BJ (cell line): ENCODE results near the gene SRGAP3. TPM values are rescaled to one million over a fixed set of nuclear protein-coding genes. Genes with fewer than 3 reads are reported as not detected.

ENCODE experiments used
- CTCF ChIA-PET: fragments of 350-600 bp; formaldehyde crosslinking; extraction: SDS; loops from one replicate; lab custom pipeline; 2021; ENCODE audit warnings: antibody characterized with exemption, inconsistent platforms; lab: Yijun Ruan, JAX
- POLR2A ChIA-PET: fragments of 300-600 bp; sonication (Branson Sonifier 250); formaldehyde crosslinking; extraction: SDS; loops from one replicate; lab custom pipeline; 2021; ENCODE audit warnings: antibody characterized with exemption; lab: Charles Lee
- DNase-seq: peaks from one replicate; pipeline ENCODE4 v3.0.0-alpha.2; 2011; ENCODE audit warnings: low read depth
- H3K27me3 ChIP-seq: 2 replicates; pipeline ENCODE4 v1.6.0; 2011; ENCODE audit warnings: low read length; ENCODE audit not compliant: control insufficient read depth, insufficient read depth
- H3K36me3 ChIP-seq: 2 replicates; pipeline ENCODE4 v1.5.1; 2011; ENCODE audit warnings: low read length; ENCODE audit not compliant: control insufficient read depth, insufficient read depth
- H3K4me3 ChIP-seq: 2 replicates; pipeline ENCODE4 v1.5.1; 2011; ENCODE audit warnings: low read depth, mild to moderate bottlenecking, control low read depth, low read length
- polyA plus RNA-seq: library from polyadenylated mRNA; depleted of rRNA; stranded (reverse); fragments of >200 nt; gene quantifications from 2 replicates; pipeline ENCODE4 v1.2.3, GENCODE V29; 2011
- TF ChIP-seq, protein P1 (sequence below): IDR thresholded peaks from 2 replicates; pipeline ENCODE4 v1.5.1; 2011; ENCODE audit warnings: low read depth, mild to moderate bottlenecking, control low read depth, inconsistent platforms, low read length, moderate library complexity; ENCODE audit not compliant: insufficient read depth

SRGAP3 gene
- polyA plus RNA-seq, 1 experiment: 0.75 TPM

DNA sequence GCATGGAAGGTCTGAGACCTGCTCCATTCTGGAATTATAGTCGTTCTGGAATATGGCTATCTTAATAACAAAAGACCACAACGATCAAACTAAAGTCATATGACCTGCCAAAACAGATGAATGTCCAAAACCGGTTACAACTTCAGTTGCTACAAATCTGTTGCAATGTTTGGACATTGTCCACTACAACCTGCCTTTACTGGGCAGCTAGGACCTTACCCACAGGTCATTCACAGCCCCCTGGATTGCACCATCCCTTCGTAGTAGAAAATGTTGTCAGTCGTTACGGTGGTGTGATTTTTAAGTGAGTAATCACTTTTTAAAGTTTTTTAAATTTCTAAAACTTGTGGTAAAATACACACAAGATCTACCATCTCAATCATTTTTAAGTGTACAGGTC lies 22.5 kb upstream of the SRGAP3 start:
- ChIA-PET POLR2A (no interaction called here), CTCF (interaction anchor here (1.2 kb wide), 1 partner anchor 31 kb away, joined by 3 read pairs; no protein-coding TSS in a partner anchor)
- Histone ChIP-seq H3K27me3 (no peaks in the 10 kb centered on the region; the same call in 1 of the 2 replicates), H3K36me3 (no peaks in the 10 kb centered on the region), H3K4me3 (no peak overlapping the region)
- TF ChIP-seq, protein P1, sequence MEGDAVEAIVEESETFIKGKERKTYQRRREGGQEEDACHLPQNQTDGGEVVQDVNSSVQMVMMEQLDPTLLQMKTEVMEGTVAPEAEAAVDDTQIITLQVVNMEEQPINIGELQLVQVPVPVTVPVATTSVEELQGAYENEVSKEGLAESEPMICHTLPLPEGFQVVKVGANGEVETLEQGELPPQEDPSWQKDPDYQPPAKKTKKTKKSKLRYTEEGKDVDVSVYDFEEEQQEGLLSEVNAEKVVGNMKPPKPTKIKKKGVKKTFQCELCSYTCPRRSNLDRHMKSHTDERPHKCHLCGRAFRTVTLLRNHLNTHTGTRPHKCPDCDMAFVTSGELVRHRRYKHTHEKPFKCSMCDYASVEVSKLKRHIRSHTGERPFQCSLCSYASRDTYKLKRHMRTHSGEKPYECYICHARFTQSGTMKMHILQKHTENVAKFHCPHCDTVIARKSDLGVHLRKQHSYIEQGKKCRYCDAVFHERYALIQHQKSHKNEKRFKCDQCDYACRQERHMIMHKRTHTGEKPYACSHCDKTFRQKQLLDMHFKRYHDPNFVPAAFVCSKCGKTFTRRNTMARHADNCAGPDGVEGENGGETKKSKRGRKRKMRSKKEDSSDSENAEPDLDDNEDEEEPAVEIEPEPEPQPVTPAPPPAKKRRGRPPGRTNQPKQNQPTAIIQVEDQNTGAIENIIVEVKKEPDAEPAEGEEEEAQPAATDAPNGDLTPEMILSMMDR: no peak
- DNase-seq: no peak

DNA sequence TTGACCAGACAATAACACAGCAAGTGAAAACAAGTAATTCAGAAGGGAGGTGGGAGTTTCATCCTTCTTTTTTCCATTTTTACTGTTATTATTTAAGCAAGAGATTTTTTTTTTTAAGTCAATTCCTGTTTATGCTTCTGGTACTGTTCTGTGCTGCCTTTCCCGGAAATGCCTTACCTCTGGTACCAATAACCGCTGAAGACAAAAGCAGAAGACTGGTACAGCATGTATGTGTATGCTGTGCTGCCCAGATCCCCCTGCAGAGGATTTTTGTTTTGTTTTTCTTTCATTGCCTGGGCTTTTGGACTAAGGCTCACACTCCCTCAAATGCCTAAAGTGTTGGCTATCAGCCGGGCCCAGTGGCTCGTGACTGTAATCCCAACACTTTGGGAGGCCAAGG lies 21.3 kb upstream of the SRGAP3 start:
- Histone ChIP-seq H3K36me3 (no peaks in the 10 kb centered on the region), H3K4me3 (no peak overlapping the region), H3K27me3 (no peaks in the 10 kb centered on the region; the same call in 1 of the 2 replicates)
- no peak for DNase-seq
- CTCF ChIA-PET: no interaction called here
- POLR2A ChIA-PET: no interaction called here
- TF ChIP-seq, protein P1: no peak

DNA sequence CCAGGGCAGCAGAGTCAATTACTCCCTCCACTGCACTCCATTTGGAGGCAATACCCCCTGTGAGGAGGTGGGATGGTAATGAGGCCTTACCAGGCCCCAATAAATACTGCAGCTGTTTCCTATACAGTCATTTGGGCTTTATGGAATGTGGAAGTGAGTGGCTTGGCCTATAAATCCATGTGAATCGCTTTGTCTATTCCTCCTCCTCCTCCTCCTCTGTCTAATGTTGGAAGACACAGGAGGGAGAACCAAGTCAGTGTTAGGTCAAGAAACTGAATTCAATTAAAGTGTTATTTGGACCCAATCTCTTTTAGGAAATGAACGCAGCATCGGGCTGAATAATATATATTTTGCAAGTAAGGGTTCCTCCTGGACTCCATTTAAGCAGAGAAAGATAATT lies 17.3 kb upstream of the SRGAP3 start:
- TF ChIP-seq, protein P1: no peak
- DNase-seq: no peak
- ChIA-PET CTCF (interaction anchor here (1.3 kb wide), 1 partner anchor 23 kb away, joined by 3 read pairs; no protein-coding TSS in a partner anchor), POLR2A (no interaction called here)
- Histone ChIP-seq H3K27me3 (no peaks in the 10 kb centered on the region; the same call in 1 of the 2 replicates), H3K36me3 (no peaks in the 10 kb centered on the region), H3K4me3 (no peak overlapping the region)

DNA sequence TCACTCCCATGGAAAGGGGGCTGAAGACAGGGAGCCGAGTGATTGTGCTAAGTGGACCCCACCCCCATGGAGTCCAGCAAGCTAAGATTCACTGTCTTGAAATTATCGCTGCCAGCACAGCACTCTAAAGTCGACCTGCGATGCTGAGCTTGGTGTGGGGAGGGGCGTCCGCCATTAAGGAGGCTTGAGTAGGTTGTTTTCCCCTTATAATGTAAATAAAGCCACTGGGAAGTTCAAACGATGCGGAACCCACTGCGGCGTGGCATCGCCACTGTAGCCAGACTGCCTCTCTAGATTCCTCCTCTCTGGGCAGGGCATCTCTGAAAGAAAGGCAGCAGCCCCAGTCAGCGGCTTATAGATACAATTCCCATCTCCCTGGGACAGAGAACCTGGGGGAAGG lies 10.9 kb upstream of the SRGAP3 start:
- H3K36me3 ChIP-seq: no peaks in the 10 kb centered on the region
- POLR2A ChIA-PET: no interaction called here
- no peaks in the 10 kb centered on the region; the same call in 1 of the 2 replicates for H3K27me3 ChIP-seq
- CTCF ChIA-PET: no interaction called here
- TF ChIP-seq, protein P1: no peak
- H3K4me3 ChIP-seq: no peak overlapping the region
- DNase-seq: no peak

DNA sequence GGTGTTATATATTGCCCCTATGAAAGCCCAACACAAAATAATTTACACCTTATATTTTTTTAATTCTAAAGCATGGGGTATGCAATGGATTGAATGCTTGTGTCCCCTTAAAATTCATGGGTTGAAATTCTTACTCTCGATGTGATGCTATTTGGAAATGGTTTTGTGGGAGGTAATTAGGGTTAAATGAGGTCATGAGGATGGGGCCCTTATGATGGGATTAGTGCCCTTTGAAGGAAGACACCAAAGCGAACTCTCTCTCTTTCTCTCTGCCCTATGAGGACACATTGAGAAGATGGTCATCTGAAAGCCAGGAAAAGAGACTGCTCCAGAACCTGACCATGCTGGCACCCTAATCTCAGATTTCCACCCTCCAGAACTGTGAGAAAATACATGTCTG lies 7.6 kb upstream of the SRGAP3 start:
- H3K27me3 ChIP-seq: no peaks in the 10 kb centered on the region; the same call in 1 of the 2 replicates
- TF ChIP-seq, protein P1: no peak
- POLR2A ChIA-PET: no interaction called here
- no peak overlapping the region for H3K4me3 ChIP-seq
- DNase-seq: no peak
- H3K36me3 ChIP-seq: no peaks in the 10 kb centered on the region
- CTCF ChIA-PET: interaction anchor here (0.9 kb wide), 1 partner anchor 8 kb away, joined by 3 read pairs; the partner anchor contains the start of gene SRGAP3
